GM21786 (cell line): Measurements from ENCODE around the gene GRN.
"Not testable (repeated sequence)": the region's sequence is repeated elsewhere in the genome, so short reads cannot be mapped to it uniquely, and the experiment has no call there.

Experiments
- ATAC-seq: cut with Tn5 transposase; IDR thresholded peaks from one replicate; pipeline ENCODE4 v1.9.1; 2021; ENCODE audit not compliant: unreplicated experiment

GRN gene

GRCh38 chr17:44360826-44361225 lies 15.7 kb downstream of the GRN start:
- no peak for ATAC-seq

GRCh38 chr17:44361292-44362260 lies 16.5 kb downstream of the GRN start:
- ATAC-seq: no peak

- ATAC-seq: no peak
Observed at GRCh38 chr17:44362459-44362948, 17.4 kb downstream of the GRN start.

GRCh38 chr17:44362949-44363612 lies 18.0 kb downstream of the GRN start:
- ATAC-seq: no peak

GRCh38 chr17:44363613-44364159 lies 18.6 kb downstream of the GRN start, which contains the start of gene FAM171A2:
Gene FAM171A2 (minus strand): TSS chr17:44363853. CDS start chr17:44363714, 139 bp downstream.
- no peak for ATAC-seq

- not testable (repeated sequence) for ATAC-seq
Observed at GRCh38 chr17:44365051-44365450, 19.9 kb downstream of the GRN start.

GRCh38 chr17:44367231-44367979 lies 22.3 kb downstream of the GRN start:
- ATAC-seq: no peak

- not testable (repeated sequence) for ATAC-seq
Observed at GRCh38 chr17:44368391-44369243, 23.5 kb downstream of the GRN start.

GRCh38 chr17:44369414-44370023 lies 24.4 kb downstream of the GRN start:
- ATAC-seq: not testable (repeated sequence)

- no peak for ATAC-seq
Observed at GRCh38 chr17:44372036-44372435, 26.9 kb downstream of the GRN start.

- ATAC-seq: no peak
Observed at GRCh38 chr17:44374306-44375195, 29.4 kb downstream of the GRN start.

GRCh38 chr17:44375196-44376017 lies 30.3 kb downstream of the GRN start:
- no peak for ATAC-seq

- ATAC-seq: no peak
Observed at GRCh38 chr17:44376124-44376523, 31.0 kb downstream of the GRN start.

- no peak for ATAC-seq
Observed at GRCh38 chr17:44376779-44377178, 31.7 kb downstream of the GRN start.

- no peak for ATAC-seq
Observed at GRCh38 chr17:44378171-44378705, 33.1 kb downstream of the GRN start.

- ATAC-seq: no peak
Observed at GRCh38 chr17:44379887-44380286, 34.8 kb downstream of the GRN start.

- no peak for ATAC-seq
Observed at GRCh38 chr17:44380767-44381166, 35.7 kb downstream of the GRN start.
